Measurements from ENCODE around the gene ARHGAP24. TPM values are rescaled to one million over a fixed set of nuclear protein-coding genes. Genes with fewer than 3 reads are reported as not detected.
"Not testable (repeated sequence)": the region's sequence is repeated elsewhere in the genome, so short reads cannot be mapped to it uniquely, and the experiment has no call there.

The ARHGAP24 gene
- total RNA-seq, 2 donors from 2014 or later = 0.40 TPM; not detected in 1

DNA sequence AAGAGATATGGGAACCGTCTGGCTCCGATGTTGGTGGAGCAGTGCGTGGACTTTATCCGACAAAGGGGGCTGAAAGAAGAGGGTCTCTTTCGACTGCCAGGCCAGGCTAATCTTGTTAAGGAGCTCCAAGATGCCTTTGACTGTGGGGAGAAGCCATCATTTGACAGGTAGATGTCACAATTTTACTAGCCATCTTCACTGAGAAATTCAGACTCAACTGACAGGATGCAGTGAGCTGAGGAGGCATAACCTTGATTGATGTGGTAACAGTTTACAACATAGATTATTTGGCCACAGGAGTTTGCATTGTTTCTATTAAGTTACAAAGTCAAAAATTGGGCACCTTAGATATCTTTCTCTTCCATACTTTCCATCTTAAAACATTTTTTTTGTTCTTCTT is 467.2 kb downstream of the ARHGAP24 start:
- no peaks in the 10 kb centered on the region for H3K9me3 Mint-ChIP-seq

DNA sequence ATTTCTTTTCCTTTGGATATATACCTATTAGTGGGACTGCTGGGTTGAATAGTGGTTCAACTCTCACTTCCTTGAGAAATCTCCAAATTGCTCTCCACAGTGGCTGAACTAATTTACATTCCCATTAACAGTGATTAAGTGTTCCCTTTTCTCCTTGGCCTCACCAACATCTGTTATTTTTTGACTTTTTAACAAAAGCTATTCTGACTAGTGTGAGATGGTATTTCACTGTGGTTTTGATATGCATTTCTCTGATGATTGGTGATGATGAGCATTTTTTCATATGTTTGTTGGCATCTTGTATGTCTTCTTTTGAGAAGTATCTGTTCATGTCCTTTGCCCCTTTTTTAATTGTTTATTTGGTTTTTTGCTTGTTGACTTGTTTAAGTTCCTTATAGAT is 471.9 kb downstream of the ARHGAP24 start:
- Mint-ChIP-seq H3K4me3 (no peak overlapping the region), H3K27me3 (no peaks in the 10 kb centered on the region), H3K4me1 (no peaks in the 10 kb centered on the region), H3K36me3 (ENCODE audit: low read depth) (no peaks in the 10 kb centered on the region), H3K9me3 (no peaks in the 10 kb centered on the region), H3K27ac (no peak overlapping the region)
- ATAC-seq (replicated peaks) = no peak

More for the DNA sequence above, 467.2 kb downstream of the ARHGAP24 start:
- ATAC-seq (replicated peaks) = no peak
- Mint-ChIP-seq H3K36me3 (ENCODE audit: low read depth) (no peaks in the 10 kb centered on the region), H3K4me1 (no peaks in the 10 kb centered on the region), H3K27ac (no peak overlapping the region), H3K27me3 (peaks cover 2% of the 10 kb centered on the region), H3K4me3 (no peak overlapping the region)

DNA sequence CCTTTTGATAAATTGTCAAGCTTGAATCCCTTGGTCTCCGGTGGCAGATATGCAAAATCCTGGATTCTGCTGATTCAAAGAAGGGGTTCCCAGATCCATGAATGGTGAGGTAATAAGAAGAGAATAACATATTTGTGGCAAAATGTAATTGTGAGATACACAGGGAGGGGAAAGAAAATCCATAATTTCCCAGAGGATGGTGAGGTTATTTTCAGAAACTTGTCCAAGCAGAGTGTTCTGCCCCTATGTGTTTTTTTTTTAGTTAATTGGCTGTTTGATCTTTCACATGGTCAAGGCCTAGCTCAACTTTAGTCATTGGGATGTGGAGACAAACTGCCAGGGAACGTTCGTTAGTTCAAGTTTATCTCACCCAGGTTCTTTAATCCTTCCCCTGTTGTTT is 476.1 kb downstream of the ARHGAP24 start:
- no peaks in the 10 kb centered on the region for H3K27me3 Mint-ChIP-seq

DNA sequence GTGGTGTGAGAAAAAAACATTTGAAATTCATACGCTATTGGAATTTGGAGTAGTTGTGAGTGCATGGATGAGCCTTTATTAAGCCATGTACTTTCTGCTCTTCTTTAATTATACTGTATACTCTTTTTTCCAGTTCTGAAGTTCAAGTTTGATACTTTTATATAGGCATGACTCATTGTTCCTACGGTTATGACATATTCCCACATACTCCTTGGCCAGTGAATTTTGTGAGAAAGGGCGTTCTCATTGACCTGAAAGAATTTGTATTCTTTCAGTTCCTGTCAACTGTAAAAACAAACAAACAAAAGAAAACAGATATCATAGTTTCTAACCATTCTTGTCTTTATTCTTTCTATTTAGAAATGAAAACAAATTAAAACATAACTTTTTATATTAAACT is 477.6 kb downstream of the ARHGAP24 start:
- H3K36me3 Mint-ChIP-seq (ENCODE audit: low read depth) = no peaks in the 10 kb centered on the region
- no peaks in the 10 kb centered on the region for H3K27me3 Mint-ChIP-seq
- no peak overlapping the region for H3K4me3 Mint-ChIP-seq
- ATAC-seq (replicated peaks) = no peak
- no peaks in the 10 kb centered on the region for H3K9me3 Mint-ChIP-seq
- no peak overlapping the region for H3K27ac Mint-ChIP-seq
- no peaks in the 10 kb centered on the region for H3K4me1 Mint-ChIP-seq

More for the DNA sequence above, 476.1 kb downstream of the ARHGAP24 start:
- Mint-ChIP-seq H3K9me3 (no peaks in the 10 kb centered on the region), H3K4me1 (no peaks in the 10 kb centered on the region), H3K36me3 (ENCODE audit: low read depth) (no peaks in the 10 kb centered on the region), H3K27ac (no peak overlapping the region), H3K4me3 (no peak overlapping the region)
- no peak for ATAC-seq (replicated peaks)

DNA sequence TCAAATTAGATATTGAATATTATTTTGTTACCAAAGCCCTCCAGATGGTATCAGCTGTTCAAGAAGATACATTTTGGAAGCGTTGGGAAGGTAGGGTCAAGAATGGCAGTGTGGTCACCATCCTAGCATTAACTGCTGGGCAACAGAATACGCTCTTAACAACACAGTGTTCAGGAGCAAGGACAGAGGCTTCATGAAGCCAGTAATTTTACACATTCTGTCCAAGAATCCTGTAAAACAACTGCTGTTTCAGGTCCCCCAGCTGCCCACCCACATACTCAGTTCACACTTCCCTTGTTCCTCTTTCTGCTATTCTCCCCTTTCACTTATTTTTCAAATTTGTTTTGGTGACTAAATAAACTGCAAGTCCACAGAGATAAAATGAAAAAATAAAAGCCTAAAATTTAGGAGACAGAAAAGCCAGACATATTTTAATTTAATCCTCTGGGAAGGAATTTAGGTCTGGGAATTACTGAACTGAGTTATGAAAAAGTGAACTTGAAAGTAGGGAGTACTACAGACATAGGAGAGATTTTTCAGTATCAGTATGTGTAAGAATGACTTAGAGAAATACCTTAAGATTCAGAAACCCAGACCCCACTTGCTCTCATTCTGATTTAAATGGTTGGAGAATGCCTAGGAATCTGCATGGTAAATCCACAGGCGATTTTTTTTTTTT is 478.2 kb downstream of the ARHGAP24 start:
- Mint-ChIP-seq H3K36me3 (ENCODE audit: low read depth) (no peaks in the 10 kb centered on the region), H3K27me3 (no peaks in the 10 kb centered on the region), H3K9me3 (no peaks in the 10 kb centered on the region), H3K4me1 (no peaks in the 10 kb centered on the region), H3K4me3 (no peak overlapping the region), H3K27ac (no peak overlapping the region)
- ATAC-seq (replicated peaks) = no peak

DNA sequence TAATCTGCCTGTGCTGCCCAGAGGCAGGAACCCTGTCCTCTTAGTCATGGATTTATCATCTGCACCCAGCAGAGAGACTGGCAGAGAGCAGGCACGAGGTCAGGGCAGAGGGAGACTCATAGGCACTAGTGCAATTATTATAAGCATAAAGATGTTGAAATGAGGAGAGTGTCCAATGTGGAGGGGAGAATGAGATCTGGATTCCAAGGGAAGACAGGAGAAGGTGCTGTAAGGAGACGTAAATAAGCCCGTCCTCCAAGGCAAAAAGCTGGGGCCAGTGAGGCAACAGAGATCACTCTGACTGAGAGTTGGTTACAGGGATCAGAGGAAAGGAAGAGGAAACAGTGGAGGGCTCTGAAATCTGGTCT is 478.7 kb downstream of the ARHGAP24 start:
- Mint-ChIP-seq H3K9me3 (no peaks in the 10 kb centered on the region), H3K27me3 (no peaks in the 10 kb centered on the region), H3K4me1 (no peaks in the 10 kb centered on the region), H3K27ac (no peak overlapping the region), H3K36me3 (ENCODE audit: low read depth) (no peaks in the 10 kb centered on the region), H3K4me3 (no peak overlapping the region)
- no peak for ATAC-seq (replicated peaks)

GRCh38 chr4:85955620-85956292 is 480.8 kb downstream of the ARHGAP24 start:
- H3K27ac Mint-ChIP-seq = no peak overlapping the region
- H3K4me1 Mint-ChIP-seq = no peaks in the 10 kb centered on the region
- H3K4me3 Mint-ChIP-seq = no peak overlapping the region
- H3K36me3 Mint-ChIP-seq (ENCODE audit: low read depth) = no peaks in the 10 kb centered on the region
- no peak for ATAC-seq (replicated peaks)
- H3K27me3 Mint-ChIP-seq = no peaks in the 10 kb centered on the region
- H3K9me3 Mint-ChIP-seq = no peaks in the 10 kb centered on the region

DNA sequence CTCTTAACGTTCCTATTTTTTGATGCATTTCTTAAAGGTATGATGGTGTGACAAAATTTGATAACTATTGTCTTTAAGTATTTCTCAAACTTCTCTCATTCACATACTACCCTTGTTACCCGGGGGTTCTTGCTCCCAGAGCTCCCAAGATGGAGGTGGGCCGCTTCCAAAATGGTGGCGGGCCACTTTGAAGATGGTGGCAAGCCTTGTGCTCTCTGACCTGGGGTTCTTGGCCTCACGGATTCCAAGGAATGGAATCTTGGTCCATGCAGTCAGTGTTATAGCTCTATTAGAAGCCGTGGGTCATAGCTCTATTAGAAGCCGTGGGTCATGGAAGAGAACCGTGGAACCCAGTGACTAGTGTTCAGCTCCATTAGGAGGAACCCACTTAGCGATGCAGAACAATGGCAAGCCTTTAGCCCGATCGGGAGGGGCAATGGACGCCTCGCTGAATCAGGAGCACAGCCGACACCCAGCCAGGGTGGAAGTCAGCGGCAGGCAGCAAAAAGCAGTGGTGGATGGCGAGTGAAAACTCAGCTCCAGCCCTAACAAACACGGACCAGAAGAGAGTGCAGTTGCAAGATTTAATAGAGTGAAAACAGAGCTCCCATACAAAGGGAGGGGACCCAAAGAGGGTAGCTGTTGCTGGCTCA is 481.5 kb downstream of the ARHGAP24 start:
- no peaks in the 10 kb centered on the region for H3K9me3 Mint-ChIP-seq
- H3K4me1 Mint-ChIP-seq = no peaks in the 10 kb centered on the region
- no peak overlapping the region for H3K4me3 Mint-ChIP-seq

GRCh38 chr4:85961887-85962286 is 486.9 kb downstream of the ARHGAP24 start:
- Mint-ChIP-seq H3K27ac (no peak overlapping the region), H3K27me3 (no peaks in the 10 kb centered on the region), H3K4me1 (no peaks in the 10 kb centered on the region), H3K4me3 (no peak overlapping the region), H3K9me3 (no peaks in the 10 kb centered on the region), H3K36me3 (ENCODE audit: low read depth) (no peaks in the 10 kb centered on the region)
- no peak for ATAC-seq (replicated peaks)

More for the DNA sequence above, 481.5 kb downstream of the ARHGAP24 start:
- ATAC-seq (replicated peaks) = no peak
- Mint-ChIP-seq H3K27me3 (no peaks in the 10 kb centered on the region), H3K36me3 (ENCODE audit: low read depth) (no peaks in the 10 kb centered on the region), H3K27ac (no peak overlapping the region)

GRCh38 chr4:85963231-85963630 is 488.3 kb downstream of the ARHGAP24 start:
- H3K36me3 Mint-ChIP-seq (ENCODE audit: low read depth) = no peaks in the 10 kb centered on the region
- H3K4me1 Mint-ChIP-seq = no peaks in the 10 kb centered on the region

GRCh38 chr4:85964298-85964697 is 489.3 kb downstream of the ARHGAP24 start:
- H3K4me1 Mint-ChIP-seq = no peaks in the 10 kb centered on the region
- no peak for ATAC-seq (replicated peaks)
- no peak overlapping the region for H3K4me3 Mint-ChIP-seq
- no peaks in the 10 kb centered on the region for H3K27me3 Mint-ChIP-seq
- H3K27ac Mint-ChIP-seq = no peak overlapping the region
- no peaks in the 10 kb centered on the region for H3K36me3 Mint-ChIP-seq (ENCODE audit: low read depth)
- no peaks in the 10 kb centered on the region for H3K9me3 Mint-ChIP-seq

More at GRCh38 chr4:85963231-85963630, 488.3 kb downstream of the ARHGAP24 start:
- Mint-ChIP-seq H3K27me3 (no peaks in the 10 kb centered on the region), H3K27ac (no peak overlapping the region), H3K9me3 (no peaks in the 10 kb centered on the region), H3K4me3 (no peak overlapping the region)
- ATAC-seq (replicated peaks) = no peak

- not testable (repeated sequence) for H3K9me3 Mint-ChIP-seq; H3K27ac Mint-ChIP-seq; H3K36me3 Mint-ChIP-seq (ENCODE audit: low read depth); ATAC-seq (replicated peaks); H3K4me1 Mint-ChIP-seq; H3K4me3 Mint-ChIP-seq; H3K27me3 Mint-ChIP-seq
Observed at GRCh38 chr4:85965017-85965416, 490.1 kb downstream of the ARHGAP24 start.

DNA sequence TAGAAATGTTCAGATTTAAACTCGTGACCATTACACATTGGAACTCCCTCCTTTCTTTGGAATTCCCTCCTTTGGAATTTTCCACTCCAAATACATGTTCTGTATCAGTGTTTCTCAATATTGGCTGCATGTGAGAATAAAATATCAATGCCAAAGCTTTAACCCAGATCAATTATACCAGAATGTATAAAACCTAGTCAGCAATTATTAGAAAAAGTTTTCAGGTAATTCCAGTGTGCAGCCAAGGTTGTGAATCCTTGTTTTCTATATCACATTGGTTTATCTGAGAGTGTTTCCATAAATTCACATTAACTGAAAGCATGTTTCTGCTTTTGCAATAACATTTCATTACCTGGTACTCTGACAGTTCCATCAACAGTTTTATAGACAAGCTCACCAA is 490.6 kb downstream of the ARHGAP24 start:
- no peak overlapping the region for H3K27ac Mint-ChIP-seq
- H3K36me3 Mint-ChIP-seq (ENCODE audit: low read depth) = no peaks in the 10 kb centered on the region
- no peak overlapping the region for H3K4me3 Mint-ChIP-seq
- no peak for ATAC-seq (replicated peaks)
- H3K9me3 Mint-ChIP-seq = no peaks in the 10 kb centered on the region
- no peaks in the 10 kb centered on the region for H3K4me1 Mint-ChIP-seq
- no peaks in the 10 kb centered on the region for H3K27me3 Mint-ChIP-seq

DNA sequence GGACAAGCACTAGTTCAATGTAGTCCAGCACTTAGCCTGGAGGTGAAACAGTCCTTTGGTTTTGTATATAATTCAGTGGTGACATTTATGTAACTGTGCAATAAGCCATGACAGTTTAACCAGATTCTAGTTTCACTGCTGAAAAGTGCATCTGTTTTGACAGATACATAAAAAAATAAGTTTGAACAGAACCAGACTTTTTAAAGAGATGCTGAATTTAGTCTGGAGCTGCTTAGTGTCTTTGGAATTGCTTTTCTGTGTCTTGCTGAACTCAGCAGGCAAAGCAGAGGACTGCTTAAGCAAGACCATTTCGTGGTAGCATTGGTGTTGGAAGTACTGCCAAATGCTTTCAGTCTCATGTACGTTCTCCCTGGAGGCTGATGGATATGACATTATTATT is 491.4 kb downstream of the ARHGAP24 start:
- H3K9me3 Mint-ChIP-seq = no peaks in the 10 kb centered on the region
- H3K4me3 Mint-ChIP-seq = no peak overlapping the region
- no peaks in the 10 kb centered on the region for H3K4me1 Mint-ChIP-seq
- H3K27ac Mint-ChIP-seq = no peak overlapping the region
- H3K36me3 Mint-ChIP-seq (ENCODE audit: low read depth) = no peaks in the 10 kb centered on the region
- H3K27me3 Mint-ChIP-seq = no peaks in the 10 kb centered on the region
- no peak for ATAC-seq (replicated peaks)

DNA sequence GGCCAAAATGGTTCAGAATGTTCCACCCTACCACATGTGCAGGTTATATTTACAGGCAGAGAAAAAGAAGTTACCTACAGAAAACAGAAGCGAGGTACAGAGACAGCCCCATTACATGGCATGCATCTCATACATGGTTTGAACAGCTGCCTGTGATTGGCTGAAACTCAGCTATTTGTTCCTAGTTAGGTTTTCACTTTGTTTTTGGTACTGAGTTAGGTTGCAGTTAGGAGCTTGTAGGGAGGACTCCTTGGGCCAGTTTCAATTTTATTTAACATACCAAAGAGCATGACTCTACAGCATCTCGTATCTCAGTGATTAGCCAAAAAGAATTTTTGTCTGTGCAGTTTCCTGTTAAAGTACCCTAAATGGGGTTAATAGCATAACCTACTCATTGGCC is 492.9 kb downstream of the ARHGAP24 start:
- Mint-ChIP-seq H3K4me3 (no peak overlapping the region), H3K36me3 (ENCODE audit: low read depth) (no peaks in the 10 kb centered on the region), H3K4me1 (no peaks in the 10 kb centered on the region), H3K27me3 (no peaks in the 10 kb centered on the region), H3K27ac (no peak overlapping the region), H3K9me3 (no peaks in the 10 kb centered on the region)
- ATAC-seq (replicated peaks) = no peak
